Activated T-helper 2 cell treated with anti-CD3 and anti-CD28 coated beads, Interferon-gamma antibody, Interleukin-2, Interleukin-4, amounts not matched to agents 10 μg/mL and 5 μg/mL and 100 μg/mL, durations not matched to agents 14 hours and 24 hours and 36 hours (primary cell): ENCODE results near the gene PCDH9. TPM values are rescaled to one million over a fixed set of nuclear protein-coding genes. Genes with fewer than 3 reads are reported as not detected.

Experiments used
- DNase-seq: peaks from one replicate; pipeline ENCODE4 v3.0.0; 2021; ENCODE audit warnings: low spot score
- H3K27ac Mint-ChIP-seq: one replicate; pipeline ENCODE4 v1.8.0; 2021; ENCODE audit warnings: mixed read lengths
- H3K27me3 Mint-ChIP-seq: one replicate; pipeline ENCODE4 v1.8.0; 2021; ENCODE audit warnings: low read depth, mixed read lengths
- H3K36me3 Mint-ChIP-seq: one replicate; pipeline ENCODE4 v1.8.0; 2021; ENCODE audit warnings: low read depth, mixed read lengths
- H3K4me1 Mint-ChIP-seq: one replicate; pipeline ENCODE4 v1.8.0; 2021; ENCODE audit warnings: low read depth, mixed read lengths
- H3K4me3 Mint-ChIP-seq: one replicate; pipeline ENCODE4 v1.8.0; 2021; ENCODE audit warnings: low read depth, mild to moderate bottlenecking, moderate library complexity, mixed read lengths
- H3K9me3 Mint-ChIP-seq: one replicate; pipeline ENCODE4 v1.8.0; 2021; ENCODE audit warnings: mixed read lengths
- intact Hi-C: fragments of 100-400 bp; cut with micrococcal nuclease; formaldehyde crosslinking; loops from one replicate; pipeline ENCODE4 v1.15.1; 2023
- total RNA-seq: library from RNA; stranded (reverse); gene quantifications from 2 replicates; pipeline ENCODE4 v1.2.3, GENCODE V29; 2022

Gene PCDH9
- total RNA-seq, 1 donor from 2014 or later = 0.18 TPM

DNA sequence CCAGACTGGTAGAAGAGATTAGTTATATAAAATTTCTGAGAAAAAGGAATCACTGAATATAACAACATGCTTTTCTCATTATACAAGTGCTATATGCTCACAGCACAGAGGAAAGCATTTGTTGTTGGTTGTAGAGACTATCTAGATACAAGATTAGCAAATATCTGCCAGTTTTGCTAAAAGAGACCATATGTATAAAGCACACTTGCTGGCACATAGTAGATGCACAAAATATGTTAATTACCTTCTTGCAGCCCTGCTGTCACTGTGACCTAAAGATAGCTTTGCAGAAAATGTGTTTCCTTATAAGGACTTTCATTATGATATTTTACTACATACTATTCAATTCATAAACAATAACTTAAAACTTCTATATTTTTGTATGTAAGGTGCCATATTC is 755.1 kb downstream of the PCDH9 start:
- Mint-ChIP-seq H3K27me3 (no peaks in the 10 kb centered on the region), H3K9me3 (peaks cover 2% of the 10 kb centered on the region), H3K4me3 (no peak overlapping the region), H3K27ac (no peak overlapping the region), H3K4me1 (no peaks in the 10 kb centered on the region), H3K36me3 (no peaks in the 10 kb centered on the region)
- intact Hi-C loops = no loop called here
- no peak for DNase-seq

DNA sequence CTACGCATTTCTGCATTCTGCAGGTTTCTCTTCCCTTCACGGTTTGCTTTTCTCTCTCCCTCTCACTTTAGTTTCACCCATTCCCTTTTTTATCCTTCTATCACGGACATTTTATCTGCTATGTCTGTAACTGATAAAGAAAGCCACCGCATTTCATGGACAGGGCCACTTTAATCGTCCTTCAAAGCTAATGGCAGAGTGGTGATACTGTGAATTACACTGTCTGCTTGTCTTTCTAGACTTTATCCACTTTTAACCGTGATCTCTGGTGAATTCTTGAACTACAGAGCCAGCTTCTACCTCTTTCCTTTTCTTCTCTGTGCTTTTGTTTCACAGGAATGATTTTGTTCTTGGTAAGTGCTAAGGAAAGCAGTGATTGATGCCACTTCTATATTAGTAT is 760.4 kb downstream of the PCDH9 start:
- H3K4me3 Mint-ChIP-seq = no peak overlapping the region
- H3K36me3 Mint-ChIP-seq = no peaks in the 10 kb centered on the region
- intact Hi-C loops = no loop called here
- H3K27me3 Mint-ChIP-seq = no peaks in the 10 kb centered on the region
- H3K4me1 Mint-ChIP-seq = no peaks in the 10 kb centered on the region
- no peak overlapping the region for H3K27ac Mint-ChIP-seq
- no peak for DNase-seq
- no peaks in the 10 kb centered on the region for H3K9me3 Mint-ChIP-seq

- intact Hi-C loops = no loop called here
- H3K27ac Mint-ChIP-seq = no peak overlapping the region
- no peaks in the 10 kb centered on the region for H3K9me3 Mint-ChIP-seq
- no peak for DNase-seq
- H3K36me3 Mint-ChIP-seq = no peaks in the 10 kb centered on the region
- H3K4me3 Mint-ChIP-seq = no peak overlapping the region
- H3K27me3 Mint-ChIP-seq = no peaks in the 10 kb centered on the region
- H3K4me1 Mint-ChIP-seq = no peaks in the 10 kb centered on the region
These were observed 761.5 kb downstream of the PCDH9 start for GRCh38 chr13:66468656-66469055.

DNA sequence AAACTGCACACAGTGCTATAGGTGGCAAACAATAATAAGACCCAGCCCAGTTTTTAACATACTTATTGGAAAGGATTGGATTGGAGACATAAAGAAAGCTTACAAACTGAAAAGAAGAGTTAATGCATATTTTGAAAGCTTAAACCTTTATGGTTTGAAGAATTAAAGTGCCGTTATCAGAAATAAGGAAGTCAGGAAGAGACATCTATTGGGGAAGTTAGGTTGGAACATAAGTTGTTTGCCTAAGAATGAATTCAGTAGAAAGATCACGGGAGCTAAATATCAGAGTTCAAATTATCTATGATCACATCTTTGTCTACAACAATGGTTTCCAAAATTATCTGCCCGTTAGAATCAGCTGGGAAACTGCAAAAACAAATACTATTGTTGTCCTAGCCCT is 767.9 kb downstream of the PCDH9 start:
- H3K4me1 Mint-ChIP-seq = no peaks in the 10 kb centered on the region
- intact Hi-C loops = no loop called here
- no peaks in the 10 kb centered on the region for H3K27me3 Mint-ChIP-seq

DNA sequence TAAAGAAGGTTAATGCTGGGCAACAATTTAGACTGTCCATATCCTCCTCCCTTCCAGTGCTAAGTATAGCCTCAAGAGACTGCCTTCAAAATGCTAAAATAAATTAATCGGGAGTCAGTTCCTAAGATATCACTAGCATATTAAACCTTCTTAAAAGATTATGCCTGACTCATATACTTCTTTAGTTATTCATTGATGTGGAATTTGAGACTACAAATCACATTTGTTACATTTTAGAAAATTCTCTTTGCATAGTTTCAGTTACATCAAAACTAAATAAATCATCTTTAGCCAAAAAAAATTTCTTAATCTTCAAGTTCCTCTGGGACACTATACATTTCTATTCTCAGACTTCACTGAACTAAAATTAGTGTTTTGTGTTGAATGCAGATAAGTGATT is 769.1 kb downstream of the PCDH9 start:
- Mint-ChIP-seq H3K4me1 (no peaks in the 10 kb centered on the region), H3K27me3 (no peaks in the 10 kb centered on the region), H3K36me3 (no peaks in the 10 kb centered on the region), H3K27ac (no peak overlapping the region), H3K4me3 (no peak overlapping the region), H3K9me3 (no peaks in the 10 kb centered on the region)
- no peak for DNase-seq
- intact Hi-C loops = no loop called here

More for the DNA sequence above, 767.9 kb downstream of the PCDH9 start:
- DNase-seq = no peak
- no peak overlapping the region for H3K27ac Mint-ChIP-seq
- no peak overlapping the region for H3K4me3 Mint-ChIP-seq
- no peaks in the 10 kb centered on the region for H3K9me3 Mint-ChIP-seq
- H3K36me3 Mint-ChIP-seq = no peaks in the 10 kb centered on the region

DNA sequence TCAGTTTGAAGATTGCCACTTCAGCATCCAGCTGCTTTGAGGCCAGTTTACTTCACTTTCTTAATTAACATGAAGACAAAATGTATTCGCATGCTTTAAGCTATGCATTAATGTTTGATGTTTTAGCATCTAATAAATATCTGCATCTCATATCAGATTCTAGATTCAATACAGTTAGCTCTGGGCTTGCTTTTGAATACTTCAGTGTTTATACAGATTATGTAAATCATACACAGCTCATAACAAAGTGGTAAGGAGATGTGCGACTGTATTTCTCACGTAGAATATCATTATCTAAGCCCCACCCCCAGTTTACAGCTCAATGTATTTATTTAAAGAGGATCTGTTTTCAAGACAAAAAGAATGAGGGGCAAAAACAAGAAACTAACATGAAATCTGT is 770.5 kb downstream of the PCDH9 start:
- H3K4me1 Mint-ChIP-seq = no peaks in the 10 kb centered on the region
- DNase-seq = no peak
- H3K27ac Mint-ChIP-seq = no peak overlapping the region
- H3K9me3 Mint-ChIP-seq = no peaks in the 10 kb centered on the region
- H3K36me3 Mint-ChIP-seq = no peaks in the 10 kb centered on the region
- H3K4me3 Mint-ChIP-seq = no peak overlapping the region
- intact Hi-C loops = no loop called here
- H3K27me3 Mint-ChIP-seq = no peaks in the 10 kb centered on the region

GRCh38 chr13:66459143-66459542 is 771.0 kb downstream of the PCDH9 start:
- intact Hi-C loops = no loop called here
- Mint-ChIP-seq H3K36me3 (no peaks in the 10 kb centered on the region), H3K4me3 (no peak overlapping the region), H3K9me3 (no peaks in the 10 kb centered on the region), H3K27ac (no peak overlapping the region), H3K27me3 (no peaks in the 10 kb centered on the region), H3K4me1 (no peaks in the 10 kb centered on the region)
- no peak for DNase-seq

GRCh38 chr13:66446413-66446812 is 783.7 kb downstream of the PCDH9 start:
- intact Hi-C loops = no loop called here
- Mint-ChIP-seq H3K9me3 (no peaks in the 10 kb centered on the region), H3K27me3 (no peaks in the 10 kb centered on the region), H3K4me1 (no peaks in the 10 kb centered on the region), H3K36me3 (no peaks in the 10 kb centered on the region), H3K4me3 (no peak overlapping the region), H3K27ac (no peak overlapping the region)
- no peak for DNase-seq

GRCh38 chr13:66443926-66444325 is 786.2 kb downstream of the PCDH9 start:
- intact Hi-C loops = no loop called here
- no peak overlapping the region for H3K27ac Mint-ChIP-seq
- H3K27me3 Mint-ChIP-seq = no peaks in the 10 kb centered on the region
- no peak for DNase-seq
- H3K4me1 Mint-ChIP-seq = no peaks in the 10 kb centered on the region
- no peaks in the 10 kb centered on the region for H3K9me3 Mint-ChIP-seq
- no peak overlapping the region for H3K4me3 Mint-ChIP-seq
- no peaks in the 10 kb centered on the region for H3K36me3 Mint-ChIP-seq

DNA sequence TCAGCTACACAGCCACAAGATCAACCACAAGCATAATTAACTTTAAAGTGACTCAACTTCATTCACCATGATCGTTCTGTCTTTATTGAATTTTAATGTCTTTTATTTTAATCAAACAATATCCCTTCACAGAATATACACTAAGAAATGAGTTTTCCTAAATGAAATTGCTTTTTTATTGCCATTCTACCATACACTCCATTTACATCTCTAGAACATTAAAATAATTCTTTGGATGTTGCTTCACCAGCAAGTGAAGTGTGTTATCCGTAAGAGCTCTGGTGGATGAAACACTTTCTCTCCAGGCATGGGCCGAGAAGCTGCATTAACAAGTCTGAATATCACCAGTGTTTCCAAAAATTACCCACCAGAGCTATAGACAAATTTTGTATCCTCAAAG is 789.2 kb downstream of the PCDH9 start:
- intact Hi-C loops = no loop called here
- no peaks in the 10 kb centered on the region for H3K27me3 Mint-ChIP-seq
- no peaks in the 10 kb centered on the region for H3K36me3 Mint-ChIP-seq
- no peak overlapping the region for H3K4me3 Mint-ChIP-seq
- no peaks in the 10 kb centered on the region for H3K9me3 Mint-ChIP-seq
- H3K4me1 Mint-ChIP-seq = no peaks in the 10 kb centered on the region
- H3K27ac Mint-ChIP-seq = no peak overlapping the region
- DNase-seq = no peak

GRCh38 chr13:66430728-66431127 is 799.4 kb downstream of the PCDH9 start:
- H3K27ac Mint-ChIP-seq = no peak overlapping the region
- H3K27me3 Mint-ChIP-seq = no peaks in the 10 kb centered on the region
- DNase-seq = no peak
- no peaks in the 10 kb centered on the region for H3K4me1 Mint-ChIP-seq
- no peaks in the 10 kb centered on the region for H3K9me3 Mint-ChIP-seq
- H3K36me3 Mint-ChIP-seq = no peaks in the 10 kb centered on the region
- H3K4me3 Mint-ChIP-seq = no peak overlapping the region
- intact Hi-C loops = no loop called here

DNA sequence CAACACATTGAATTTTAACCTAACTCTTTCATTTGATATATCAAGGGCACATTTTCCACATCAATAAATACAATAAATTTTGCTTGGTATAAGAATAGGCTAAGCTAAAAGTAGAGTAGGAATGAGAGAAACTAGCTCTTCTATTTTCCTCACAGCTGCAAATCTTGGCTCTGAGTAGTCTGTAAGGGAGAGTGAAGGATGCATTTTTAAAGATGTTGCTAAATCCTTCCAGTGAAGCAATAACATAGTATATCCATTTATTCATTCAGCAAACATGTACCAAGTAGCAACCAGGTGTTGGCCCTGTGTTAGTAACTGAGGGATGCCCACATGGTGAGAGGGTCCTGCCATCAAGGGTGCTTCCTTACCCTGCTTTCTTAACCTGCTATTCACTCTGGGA is 799.9 kb downstream of the PCDH9 start:
- no peak for DNase-seq
- intact Hi-C loops = no loop called here
- Mint-ChIP-seq H3K27ac (no peak overlapping the region), H3K4me1 (no peaks in the 10 kb centered on the region), H3K36me3 (no peaks in the 10 kb centered on the region), H3K9me3 (no peaks in the 10 kb centered on the region), H3K27me3 (no peaks in the 10 kb centered on the region), H3K4me3 (no peak overlapping the region)

GRCh38 chr13:66429156-66429555 is 801.0 kb downstream of the PCDH9 start:
- Mint-ChIP-seq H3K27me3 (no peaks in the 10 kb centered on the region), H3K4me1 (no peaks in the 10 kb centered on the region), H3K36me3 (no peaks in the 10 kb centered on the region), H3K9me3 (no peaks in the 10 kb centered on the region), H3K27ac (no peak overlapping the region), H3K4me3 (no peak overlapping the region)
- DNase-seq = no peak
- intact Hi-C loops = no loop called here

DNA sequence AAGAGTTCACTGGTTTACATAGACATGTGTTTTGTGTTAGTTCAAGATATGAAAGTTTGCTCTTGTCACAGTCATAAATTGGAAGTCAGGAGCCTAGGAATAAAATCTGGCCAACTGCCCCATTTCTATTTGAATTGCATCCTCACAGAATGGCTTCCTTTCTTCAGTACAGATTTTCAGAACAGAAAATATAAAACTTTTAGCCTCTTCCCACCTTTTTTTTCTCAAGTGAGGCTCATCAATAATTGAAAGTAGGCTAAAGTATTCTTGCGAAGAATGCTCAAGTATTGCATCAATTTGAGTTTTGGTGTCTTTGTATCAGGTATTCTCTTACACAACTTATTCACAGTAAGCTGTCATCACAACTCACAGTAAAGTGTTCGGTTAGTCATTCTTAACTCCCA is 802.7 kb downstream of the PCDH9 start:
- no peak for DNase-seq
- Mint-ChIP-seq H3K4me3 (no peak overlapping the region), H3K9me3 (peaks cover 3% of the 10 kb centered on the region), H3K36me3 (no peaks in the 10 kb centered on the region), H3K27me3 (no peaks in the 10 kb centered on the region), H3K27ac (no peak overlapping the region), H3K4me1 (no peaks in the 10 kb centered on the region)
- intact Hi-C loops = no loop called here
